B cell (primary cell): ENCODE measurements around the gene FMNL1. TPM values are rescaled to one million over a fixed set of nuclear protein-coding genes. Genes with fewer than 3 reads are reported as not detected.
A peak's percentile ranks its signal among the peaks of the same experiment; 100 is the strongest.

ENCODE experiments used
- ATAC-seq: fragments of 200-7000 bp; cut with Tn5 transposase; one replicate; pipeline ENCODE4 v1.10.0; 2021; ENCODE audit warnings: low read depth, mild to moderate bottlenecking, moderate number of reproducible peaks, moderate library complexity
- CTCF ChIA-PET: fragments of 350-600 bp; sonication (Branson Sonifier 250); formaldehyde crosslinking; loops from one replicate; lab custom pipeline; 2021; ENCODE audit warnings: antibody characterized with exemption, inconsistent platforms; lab: Charles Lee
- POLR2A ChIA-PET: fragments of 350-600 bp; sonication (Branson Sonifier 250); formaldehyde crosslinking; loops from one replicate; lab custom pipeline; 2021; ENCODE audit warnings: antibody characterized with exemption; lab: Charles Lee
- DNase-seq: peaks from one replicate; pipeline ENCODE4 v3.0.0; 2013
- H2AFZ ChIP-seq: 2 replicates; pipeline ENCODE4 v1.6.1; 2012; ENCODE audit warnings: mild to moderate bottlenecking, low read depth, low read length; ENCODE audit not compliant: insufficient read depth, poor library complexity, severe bottlenecking
- H3K27ac ChIP-seq, 2 donors: 1 replicate in 1 of 2; 2 replicates in 1 of 2; pipeline ENCODE4 v1.5.1; 2012 to 2013; ENCODE audit warnings: low read length in 2 of 2, mild to moderate bottlenecking in 2 of 2, moderate library complexity in 1 of 2
- H3K27me3 ChIP-seq, 4 experiments: fragments of 200-600 bp in 1 of 4; sonication (generic) in 1 of 4; replicated peaks in 1 of 4; 1 replicate in 2 of 4; 2 replicates in 2 of 4; pipeline versions ENCODE4 v1.6.1 to v1.7.0; 2013 to 2016; ENCODE audit warnings: low read length in 3 of 4, mild to moderate bottlenecking in 2 of 4, mixed read lengths in 1 of 4, moderate library complexity in 1 of 4; ENCODE audit not compliant: insufficient read depth in 4 of 4, control insufficient read depth in 3 of 4; ENCODE audit errors: control extremely low read depth in 1 of 4
- H3K36me3 ChIP-seq, 2 experiments: replicated peaks in 1 of 2; 1 replicate in 1 of 2; 2 replicates in 1 of 2; pipeline versions ENCODE4 v1.6.1 to v1.7.1; 2013; ENCODE audit warnings: low read length in 1 of 2; ENCODE audit not compliant: insufficient read depth in 2 of 2, control insufficient read depth in 1 of 2; ENCODE audit errors: control extremely low read depth in 1 of 2, extremely low read depth in 1 of 2
- H3K4me1 ChIP-seq, 2 donors: fragments of 200-600 bp in 1 of 2; sonication (generic) in 1 of 2; 1 replicate in 1 of 2; 2 replicates in 1 of 2; pipeline versions ENCODE4 v1.5.1 to v1.6.1; 2013 to 2017; ENCODE audit warnings: low read length in 2 of 2; ENCODE audit not compliant: control insufficient read depth in 2 of 2, insufficient read depth in 2 of 2
- H3K4me2 ChIP-seq: replicated peaks from 2 replicates; pipeline ENCODE3; 2012; ENCODE audit warnings: mild to moderate bottlenecking, low read depth, low read length; ENCODE audit not compliant: poor library complexity, severe bottlenecking
- H3K4me3 ChIP-seq, 5 experiments: fragments of 200-600 bp in 1 of 5; sonication (generic) in 1 of 5; 1 replicate in 3 of 5; 2 replicates in 2 of 5; pipeline versions ENCODE4 v1.5.1 to v1.7.0; 2011 to 2016; ENCODE audit warnings: low read length in 4 of 5, mild to moderate bottlenecking in 4 of 5, low read depth in 2 of 5, control low read depth in 1 of 5, moderate library complexity in 1 of 5; ENCODE audit not compliant: insufficient read depth in 1 of 5; ENCODE audit errors: control extremely low read depth in 1 of 5, extremely low read depth in 1 of 5
- H3K79me2 ChIP-seq: fragments of 200-600 bp; sonication (generic); one replicate; pipeline ENCODE4 v1.6.0; 2016; ENCODE audit warnings: low read length; ENCODE audit not compliant: control insufficient read depth, insufficient read depth
- H3K9ac ChIP-seq: fragments of 200-600 bp; sonication (generic); 2 replicates; pipeline ENCODE4 v1.6.1; 2017; ENCODE audit warnings: mild to moderate bottlenecking, low read length, moderate library complexity
- H3K9me3 ChIP-seq, 3 donors: one replicate each; pipeline versions ENCODE4 v1.6.1 to v1.7.1; 2013; ENCODE audit warnings: low read length in 2 of 3; ENCODE audit not compliant: control insufficient read depth in 2 of 3, insufficient read depth in 1 of 3; ENCODE audit errors: control extremely low read depth in 1 of 3
- H4K20me1 ChIP-seq: 2 replicates; pipeline ENCODE4 v1.6.0; 2012; ENCODE audit warnings: mild to moderate bottlenecking, low read length; ENCODE audit not compliant: insufficient read depth, control insufficient read depth, poor library complexity, severe bottlenecking
- H3K27ac Mint-ChIP-seq: one replicate; pipeline ENCODE4 v1.8.0; 2021; ENCODE audit warnings: mixed read lengths
- H3K27me3 Mint-ChIP-seq: one replicate; pipeline ENCODE4 v1.8.0; 2021; ENCODE audit warnings: mixed read lengths
- H3K4me1 Mint-ChIP-seq: one replicate; pipeline ENCODE4 v1.8.0; 2021; ENCODE audit warnings: mixed read lengths
- H3K4me3 Mint-ChIP-seq: one replicate; pipeline ENCODE4 v1.8.0; 2021; ENCODE audit warnings: mixed read lengths
- H3K9me3 Mint-ChIP-seq: one replicate; pipeline ENCODE4 v1.8.0; 2022; ENCODE audit warnings: mixed read lengths; ENCODE audit not compliant: insufficient read depth
- CTCF ChIP-seq: fragments of 200-600 bp; IDR thresholded peaks from one replicate; pipeline ENCODE4 v1.8.0; 2022; ENCODE audit warnings: antibody characterized with exemption, mild to moderate bottlenecking
- EZH2 ChIP-seq: IDR thresholded peaks from 2 replicates; pipeline ENCODE4 v1.6.1; 2012; ENCODE audit warnings: borderline replicate concordance, low read depth, mild to moderate bottlenecking, moderate library complexity, low read length; ENCODE audit not compliant: insufficient read depth, poor library complexity, severe bottlenecking
- WGBS: methylation state at CpG from one replicate; pipeline ENCODE4 v1.1.5; 2013; ENCODE audit warnings: missing lambda C conversion rate; ENCODE audit not compliant: insufficient coverage; 5-methylcytosine and 5-hydroxymethylcytosine counted together
- intact Hi-C: fragments of 100-400 bp; cut with micrococcal nuclease; formaldehyde crosslinking; loops from one replicate; pipeline ENCODE4 v1.10.0; 2022
- polyA plus RNA-seq: library from polyadenylated mRNA; depleted of rRNA; stranded (reverse); fragments of >200 nt; gene quantifications from 2 replicates; pipeline ENCODE4 v1.2.3, GENCODE V29; 2012
- total RNA-seq, 2 donors: library from RNA; stranded (reverse); fragments of 120-200 nt in 1 of 2; gene quantifications; 1 replicate in 1 of 2; 2 replicates in 1 of 2; pipeline versions ENCODE4 v1.2.3 to v1.2.4, GENCODE V29; 2013 to 2022

The FMNL1 gene
- total and polyA plus RNA-seq, 2 donors (not counting 1 experiment from before 2014, with no cell fraction given): 386 to 663 TPM

- Histone ChIP-seq H3K4me3 (no peak overlapping the region), H3K9me3 (no peaks in the 10 kb centered on the region), H3K27me3 (no peaks in the 10 kb centered on the region), H3K4me1 (peaks cover 5 to 17% of the 10 kb centered on the region in 2 donors), H3K27ac (no peak overlapping the region), H3K36me3 (peaks cover 0 to 67% of the 10 kb centered on the region in 2 experiments), H2AFZ (no peak overlapping the region), H3K9ac (no peak overlapping the region), H4K20me1 (peaks cover 33% of the 10 kb centered on the region), H3K79me2 (peaks cover 3% of the 10 kb centered on the region), H3K4me2 (no peak overlapping the region)
- H3K4me1 Mint-ChIP-seq: peaks cover 15% of the 10 kb centered on the region
- no peak overlapping the region for H3K4me3 Mint-ChIP-seq
- ChIA-PET CTCF (interaction anchor here (1.0 to 3.9 kb wide), 4 partner anchors 11 to 129 kb away, joined by 3 to 22 read pairs (median 9); partner anchors contain the start of gene ACBD4), POLR2A (interaction anchor here (0.9 kb wide), 1 partner anchor 17 kb away, joined by 3 read pairs; no protein-coding TSS in a partner anchor)
- 93% methylated on average over 8 of the region's 8 CpGs for WGBS
- ATAC-seq (no peak), DNase-seq (no peak)
- intact Hi-C loops: no loop called here
- no peak for TF ChIP-seq EZH2
- no peak for TF ChIP-seq CTCF
- no peaks in the 10 kb centered on the region for H3K9me3 Mint-ChIP-seq
- no peak overlapping the region for H3K27ac Mint-ChIP-seq
- no peaks in the 10 kb centered on the region for H3K27me3 Mint-ChIP-seq
Observed at GRCh38 chr17:45264988-45265387, 43.3 kb downstream of the FMNL1 start.

DNA sequence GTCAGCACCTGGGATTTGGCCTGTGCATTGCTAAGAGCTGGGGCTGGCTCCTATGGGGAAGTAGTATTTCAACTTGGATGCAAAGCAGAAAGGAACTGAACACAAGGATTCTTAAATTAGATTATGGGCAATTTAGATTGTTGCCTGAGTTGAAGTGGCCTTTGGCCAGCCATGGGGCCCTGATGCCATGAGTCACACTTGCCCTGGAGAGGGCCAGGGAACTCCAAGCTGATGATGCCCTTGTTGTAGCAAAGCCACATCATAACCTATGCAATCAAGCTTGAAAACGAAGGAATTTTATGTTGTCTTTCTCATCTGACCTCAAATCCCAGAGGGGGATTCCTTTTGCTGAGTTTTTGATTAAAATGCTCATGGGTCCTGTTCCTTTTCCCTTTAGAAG lies 44.1 kb downstream of the FMNL1 start:
- WGBS: no CpG with 5 or more reads among the region's 1 CpG
- Mint-ChIP-seq H3K4me3 (no peak overlapping the region), H3K9me3 (no peaks in the 10 kb centered on the region), H3K27me3 (no peaks in the 10 kb centered on the region), H3K27ac (peak overlapping the region; percentile 3), H3K4me1 (peaks cover 10% of the 10 kb centered on the region)
- H3K27me3 ChIP-seq: no peaks in the 10 kb centered on the region
- ATAC-seq: no peak
- no peak overlapping the region for H2AFZ ChIP-seq
- peaks cover 41% of the 10 kb centered on the region for H4K20me1 ChIP-seq
- no peaks in the 10 kb centered on the region for H3K9me3 ChIP-seq
- CTCF ChIA-PET: interaction anchor here (0.7 to 3.9 kb wide), 9 partner anchors 10 to 135 kb away, joined by 3 to 22 read pairs (median 5); partner anchors contain the start of gene ACBD4
- peaks cover 5 to 17% of the 10 kb centered on the region in 2 donors for H3K4me1 ChIP-seq
- H3K9ac ChIP-seq: no peak overlapping the region
- no peak overlapping the region for H3K4me3 ChIP-seq
- DNase-seq: no peak
- H3K4me2 ChIP-seq: no peak overlapping the region
- H3K27ac ChIP-seq: no peak overlapping the region
- peaks cover 6% of the 10 kb centered on the region for H3K79me2 ChIP-seq
- no peak for TF ChIP-seq EZH2
- no peak for TF ChIP-seq CTCF
- POLR2A ChIA-PET: no interaction called here
- intact Hi-C loops: no loop called here
- peaks cover 0 to 75% of the 10 kb centered on the region in 2 experiments for H3K36me3 ChIP-seq
